ENCODE results near the gene ROBO1. TPM values are rescaled to one million over a fixed set of nuclear protein-coding genes. Genes with fewer than 3 reads are reported as not detected.

Gene ROBO1
- total RNA-seq, 6 experiments from 2014 or later: 1.1 to 7.2 (median 4.3) TPM

DNA sequence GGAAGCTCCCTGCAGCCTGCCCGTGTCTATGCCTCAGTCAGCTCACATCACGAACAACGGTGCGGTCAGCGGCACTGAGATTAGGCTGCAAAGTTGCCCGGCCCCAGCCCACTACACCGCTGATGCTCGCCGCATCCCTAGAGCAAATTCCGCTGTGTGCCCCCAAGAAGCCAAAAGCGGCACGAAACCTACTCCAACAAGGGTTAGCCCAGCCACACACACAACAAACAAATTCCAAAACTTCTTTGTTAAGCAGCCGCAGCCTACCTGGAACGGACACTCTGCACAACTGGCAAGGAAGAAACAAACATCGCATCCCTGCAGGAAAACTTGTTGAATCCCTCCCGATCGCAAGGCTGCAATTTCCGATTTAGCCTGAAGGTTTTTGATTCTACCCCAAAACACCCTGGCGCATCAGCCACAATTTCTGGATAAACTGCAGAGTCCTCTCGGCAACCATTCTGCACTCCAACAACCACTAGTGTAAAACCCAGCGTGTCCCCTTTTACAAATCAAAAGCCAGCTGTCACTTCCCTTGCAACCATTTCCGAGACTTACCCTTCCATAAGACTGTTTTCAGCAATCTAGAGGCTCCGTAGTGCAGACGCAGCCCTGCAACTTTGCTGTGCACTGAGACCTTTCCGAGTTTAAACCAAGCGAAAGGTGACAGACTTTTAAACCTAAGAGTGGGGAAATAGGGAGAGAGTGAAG lies 449 bp downstream of the ROBO1 start:
- H3K4me3 ChIP-seq: no peak overlapping the region
- intact Hi-C loops (cut with DNase I): no loop called here
- DNase-seq: no peak

GRCh38 chr3:79766496-79767193 lies 1.2 kb downstream of the ROBO1 start:
- 5% methylated on average over 28 of the region's 42 CpGs for WGBS (ENCODE audit: insufficient coverage, low coverage, low lambda C conversion rate, missing lambda C conversion rate)
- Histone ChIP-seq H3K27ac (no peak overlapping the region), H3K36me3 (no peaks in the 10 kb centered on the region), H3K27me3 (peaks cover 0 to 9% of the 10 kb centered on the region in 2 donors), H3K9me3 (no peaks in the 10 kb centered on the region), H3K4me3 (no peak overlapping the region), H3K4me1 (peaks cover 0 to 4% (median 0%) of the 10 kb centered on the region in 4 donors)
- TF ChIP-seq, protein P1, sequence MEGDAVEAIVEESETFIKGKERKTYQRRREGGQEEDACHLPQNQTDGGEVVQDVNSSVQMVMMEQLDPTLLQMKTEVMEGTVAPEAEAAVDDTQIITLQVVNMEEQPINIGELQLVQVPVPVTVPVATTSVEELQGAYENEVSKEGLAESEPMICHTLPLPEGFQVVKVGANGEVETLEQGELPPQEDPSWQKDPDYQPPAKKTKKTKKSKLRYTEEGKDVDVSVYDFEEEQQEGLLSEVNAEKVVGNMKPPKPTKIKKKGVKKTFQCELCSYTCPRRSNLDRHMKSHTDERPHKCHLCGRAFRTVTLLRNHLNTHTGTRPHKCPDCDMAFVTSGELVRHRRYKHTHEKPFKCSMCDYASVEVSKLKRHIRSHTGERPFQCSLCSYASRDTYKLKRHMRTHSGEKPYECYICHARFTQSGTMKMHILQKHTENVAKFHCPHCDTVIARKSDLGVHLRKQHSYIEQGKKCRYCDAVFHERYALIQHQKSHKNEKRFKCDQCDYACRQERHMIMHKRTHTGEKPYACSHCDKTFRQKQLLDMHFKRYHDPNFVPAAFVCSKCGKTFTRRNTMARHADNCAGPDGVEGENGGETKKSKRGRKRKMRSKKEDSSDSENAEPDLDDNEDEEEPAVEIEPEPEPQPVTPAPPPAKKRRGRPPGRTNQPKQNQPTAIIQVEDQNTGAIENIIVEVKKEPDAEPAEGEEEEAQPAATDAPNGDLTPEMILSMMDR (IDR thresholded peaks at IDR 0.05): no peak
- TF ChIP-seq POLR2A (IDR thresholded peaks at IDR 0.05): no peak
- intact Hi-C loops (cut with DNase I): no loop called here
- ATAC-seq (peak in 2 of 4 donors; percentile 28 to 38), DNase-seq (no peak)

More for the DNA sequence above, 449 bp downstream of the ROBO1 start:
- Histone ChIP-seq H3K27me3 (peaks cover 0 to 9% of the 10 kb centered on the region in 2 donors), H3K9me3 (no peaks in the 10 kb centered on the region), H3K27ac (no peak overlapping the region), H3K4me1 (peaks cover 0 to 4% (median 0%) of the 10 kb centered on the region in 4 donors), H3K36me3 (no peaks in the 10 kb centered on the region)
- no peak for TF ChIP-seq POLR2A (IDR thresholded peaks at IDR 0.05)
- TF ChIP-seq, protein P1 (IDR thresholded peaks at IDR 0.05): no peak
- 4% methylated on average over 26 of the region's 26 CpGs for WGBS (ENCODE audit: insufficient coverage, low coverage, low lambda C conversion rate, missing lambda C conversion rate)
- no peak for ATAC-seq

DNA sequence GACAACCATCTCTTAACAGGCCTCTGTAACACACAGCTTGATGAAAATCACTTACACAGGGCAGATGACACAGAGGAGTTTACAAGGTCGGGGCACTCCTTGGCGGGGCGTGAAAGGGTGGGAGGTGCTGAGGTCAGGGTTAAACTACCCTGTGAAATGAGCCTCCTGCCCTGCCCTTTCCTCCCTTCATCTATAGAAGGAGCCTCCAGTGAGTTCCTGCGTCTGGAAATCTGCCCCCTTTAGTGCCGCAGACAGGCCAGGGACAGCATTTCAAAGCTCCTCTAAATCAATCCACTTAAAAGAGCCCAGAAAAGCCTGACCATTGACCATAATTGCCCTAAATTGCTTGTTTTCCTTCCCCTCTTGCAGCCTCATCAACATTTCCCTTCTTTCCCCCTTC lies 1.9 kb downstream of the ROBO1 start:
- TF ChIP-seq, protein P1 (IDR thresholded peaks at IDR 0.05): no peak
- ATAC-seq (no peak), DNase-seq (no peak)
- Histone ChIP-seq H3K27ac (no peak overlapping the region), H3K4me1 (peaks cover 0 to 4% (median 0%) of the 10 kb centered on the region in 4 donors), H3K36me3 (no peaks in the 10 kb centered on the region), H3K9me3 (no peaks in the 10 kb centered on the region), H3K4me3 (no peak overlapping the region), H3K27me3 (peaks cover 0 to 9% of the 10 kb centered on the region in 2 donors)
- WGBS (ENCODE audit: insufficient coverage, low coverage, low lambda C conversion rate, missing lambda C conversion rate): 21% methylated on average over 4 of the region's 5 CpGs
- intact Hi-C loops (cut with DNase I): no loop called here

DNA sequence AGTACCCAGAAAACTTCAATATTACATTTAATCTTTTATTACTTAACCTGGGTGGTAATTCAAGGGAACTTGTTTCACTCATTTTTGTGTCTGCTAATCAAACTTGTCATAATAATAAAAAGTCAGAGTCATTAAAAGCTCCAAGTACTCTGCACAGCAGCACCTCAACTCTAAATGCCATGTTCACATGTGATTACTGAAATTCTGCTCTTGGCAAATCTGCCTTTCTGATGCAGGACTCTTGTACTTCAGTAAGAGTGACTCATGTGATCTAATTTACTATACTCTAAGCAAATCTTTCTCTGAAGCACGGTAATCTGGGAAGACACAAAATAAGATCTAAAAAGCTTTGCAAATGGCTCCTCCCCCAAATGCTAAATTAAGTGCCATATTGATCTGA lies 6.4 kb downstream of the ROBO1 start:
- no peak for TF ChIP-seq POLR2A (IDR thresholded peaks at IDR 0.05)
- Histone ChIP-seq H3K27ac (no peak overlapping the region), H3K27me3 (no peaks in the 10 kb centered on the region), H3K4me3 (no peak overlapping the region), H3K4me1 (no peaks in the 10 kb centered on the region), H3K36me3 (no peaks in the 10 kb centered on the region), H3K9me3 (no peaks in the 10 kb centered on the region)
- ATAC-seq (no peak), DNase-seq (no peak)
- intact Hi-C loops (cut with DNase I): no loop called here
- 50% methylated on average over 1 of the region's 1 CpG for WGBS (ENCODE audit: insufficient coverage, low coverage, low lambda C conversion rate, missing lambda C conversion rate)

- TF ChIP-seq, protein P1 (IDR thresholded peaks at IDR 0.05): no peak
- TF ChIP-seq POLR2A (IDR thresholded peaks at IDR 0.05): no peak
- 6% methylated on average over 1 of the region's 1 CpG for WGBS (ENCODE audit: insufficient coverage, low coverage, low lambda C conversion rate, missing lambda C conversion rate)
- no peaks in the 10 kb centered on the region for H3K9me3 ChIP-seq
- H3K4me1 ChIP-seq: no peaks in the 10 kb centered on the region
- H3K4me3 ChIP-seq: no peak overlapping the region
- no peak overlapping the region for H3K27ac ChIP-seq
- H3K27me3 ChIP-seq: no peaks in the 10 kb centered on the region
- intact Hi-C loops (cut with DNase I): no loop called here
- ATAC-seq (no peak), DNase-seq (no peak)
- no peaks in the 10 kb centered on the region for H3K36me3 ChIP-seq
These were observed 16.1 kb downstream of the ROBO1 start for GRCh38 chr3:79751703-79752102.

Data from right lobe of liver (tissue), 6 donors.